ENCODE measurements around the gene TMEM121.
"Not testable (repeated sequence)": the region's sequence is repeated elsewhere in the genome, so short reads cannot be mapped to it uniquely, and the experiment has no call there.

The TMEM121 gene

GRCh38 chr14:105540811-105541210 lies 14.4 kb downstream of the TMEM121 start:
- H3K27ac ChIP-seq: no peak overlapping the region
- no peak for TF ChIP-seq CTCF (conservative IDR thresholded peaks at IDR 0.05)

GRCh38 chr14:105541218-105541875 lies 15.0 kb downstream of the TMEM121 start:
- no peak for TF ChIP-seq CTCF (conservative IDR thresholded peaks at IDR 0.05)
- H3K27ac ChIP-seq: no peak overlapping the region

GRCh38 chr14:105545676-105546075 lies 19.3 kb downstream of the TMEM121 start:
- not testable (repeated sequence) for H3K27ac ChIP-seq

- H3K27ac ChIP-seq: not testable (repeated sequence)
Observed at GRCh38 chr14:105546410-105546809, 20.0 kb downstream of the TMEM121 start.

- not testable (repeated sequence) for H3K27ac ChIP-seq
Observed at GRCh38 chr14:105547072-105547471, 20.7 kb downstream of the TMEM121 start.

GRCh38 chr14:105547741-105548169 lies 21.4 kb downstream of the TMEM121 start:
- TF ChIP-seq CTCF (conservative IDR thresholded peaks at IDR 0.05): no peak
- H3K27ac ChIP-seq: no peak overlapping the region

- no peak for TF ChIP-seq CTCF (conservative IDR thresholded peaks at IDR 0.05)
- H3K27ac ChIP-seq: no peak overlapping the region
Observed at GRCh38 chr14:105549481-105549880, 23.1 kb downstream of the TMEM121 start.

- TF ChIP-seq CTCF (conservative IDR thresholded peaks at IDR 0.05): no peak
- H3K27ac ChIP-seq: peak overlapping the region; percentile 22; the same call in 1 of the 2 replicates
Observed at GRCh38 chr14:105554022-105554421, 27.6 kb downstream of the TMEM121 start.

GRCh38 chr14:105554523-105554922 lies 28.1 kb downstream of the TMEM121 start:
- TF ChIP-seq CTCF (conservative IDR thresholded peaks at IDR 0.05): no peak
- peak overlapping the region; percentile 22; the same call in 1 of the 2 replicates for H3K27ac ChIP-seq

GRCh38 chr14:105557671-105558070 lies 31.3 kb downstream of the TMEM121 start:
- H3K27ac ChIP-seq: not testable (repeated sequence)

- H3K27ac ChIP-seq: not testable (repeated sequence)
Observed at GRCh38 chr14:105558449-105559154, 32.2 kb downstream of the TMEM121 start.

Data from VCaP (cell line).